AG04449 (cell line): ENCODE results near the gene REM1.

Source experiments
- CTCF ChIA-PET: fragments of 350-600 bp; formaldehyde crosslinking; extraction: SDS; loops from one replicate; lab custom pipeline; 2021; ENCODE audit warnings: antibody characterized with exemption; lab: Yijun Ruan, JAX
- POLR2A ChIA-PET: fragments of 400-600, 350-600 bp; formaldehyde crosslinking; extraction: SDS; loops from one replicate; lab custom pipeline; 2020; ENCODE audit warnings: antibody characterized with exemption, inconsistent platforms; lab: Yijun Ruan, JAX
- DNase-seq: peaks from one replicate; pipeline ENCODE4 v3.0.0-alpha.2; 2010; ENCODE audit warnings: low read depth, low spot score
- H3K4me3 ChIP-seq: 2 replicates; pipeline ENCODE4 v1.5.1; 2011; ENCODE audit warnings: low read depth, mild to moderate bottlenecking, control low read depth, low read length
- TF ChIP-seq, protein P1 (sequence below): IDR thresholded peaks from one replicate; pipeline ENCODE4 v1.5.1; 2011; ENCODE audit warnings: mild to moderate bottlenecking, moderate library complexity, low read length, control low read depth, inconsistent platforms; ENCODE audit not compliant: insufficient read depth; ENCODE audit errors: missing control alignments

The REM1 gene

DNA sequence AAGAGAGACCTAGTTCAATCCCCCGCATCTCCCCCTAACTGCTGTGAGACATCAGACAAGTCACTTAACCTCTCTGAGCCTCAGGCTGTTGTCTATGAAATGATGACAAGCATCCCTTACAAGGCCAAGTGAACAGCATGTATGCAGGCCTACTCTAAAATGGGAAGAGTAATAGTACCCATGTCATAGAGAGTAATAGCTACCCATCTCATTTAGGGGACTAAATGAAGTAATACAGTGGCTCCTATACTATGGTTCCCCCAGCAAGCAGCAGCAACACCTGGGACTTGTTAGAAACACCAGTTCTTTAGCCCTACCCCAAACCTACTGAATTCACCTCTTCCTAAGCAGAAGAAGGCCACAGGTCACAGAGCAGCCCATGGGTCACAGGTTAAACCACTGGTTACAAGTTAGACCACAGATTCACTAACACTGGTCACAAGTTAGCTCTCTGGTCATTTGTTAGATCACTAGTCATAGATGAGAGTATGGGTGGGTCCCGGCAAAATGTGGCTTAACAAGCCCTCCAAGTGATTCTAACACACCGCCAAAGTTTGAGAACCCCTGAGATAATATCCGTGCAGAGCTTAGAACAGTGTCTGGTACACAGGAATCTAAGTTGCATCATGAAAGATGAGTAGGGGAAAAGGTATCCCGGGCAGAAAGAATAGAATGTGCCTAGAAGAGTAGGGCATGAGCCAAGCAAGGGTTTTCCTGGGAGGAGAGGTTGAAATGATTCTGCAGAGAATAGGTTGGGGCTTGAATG, 1.6 kb upstream of the REM1 start:
- H3K4me3 ChIP-seq, result no peak overlapping the region
- TF ChIP-seq, protein P1, sequence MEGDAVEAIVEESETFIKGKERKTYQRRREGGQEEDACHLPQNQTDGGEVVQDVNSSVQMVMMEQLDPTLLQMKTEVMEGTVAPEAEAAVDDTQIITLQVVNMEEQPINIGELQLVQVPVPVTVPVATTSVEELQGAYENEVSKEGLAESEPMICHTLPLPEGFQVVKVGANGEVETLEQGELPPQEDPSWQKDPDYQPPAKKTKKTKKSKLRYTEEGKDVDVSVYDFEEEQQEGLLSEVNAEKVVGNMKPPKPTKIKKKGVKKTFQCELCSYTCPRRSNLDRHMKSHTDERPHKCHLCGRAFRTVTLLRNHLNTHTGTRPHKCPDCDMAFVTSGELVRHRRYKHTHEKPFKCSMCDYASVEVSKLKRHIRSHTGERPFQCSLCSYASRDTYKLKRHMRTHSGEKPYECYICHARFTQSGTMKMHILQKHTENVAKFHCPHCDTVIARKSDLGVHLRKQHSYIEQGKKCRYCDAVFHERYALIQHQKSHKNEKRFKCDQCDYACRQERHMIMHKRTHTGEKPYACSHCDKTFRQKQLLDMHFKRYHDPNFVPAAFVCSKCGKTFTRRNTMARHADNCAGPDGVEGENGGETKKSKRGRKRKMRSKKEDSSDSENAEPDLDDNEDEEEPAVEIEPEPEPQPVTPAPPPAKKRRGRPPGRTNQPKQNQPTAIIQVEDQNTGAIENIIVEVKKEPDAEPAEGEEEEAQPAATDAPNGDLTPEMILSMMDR, result no peak
- ChIA-PET POLR2A (no interaction called here), CTCF (interaction anchor here (1.0 to 7.9 kb wide), 4 partner anchors 13 to 30 kb away, joined by 3 to 41 read pairs (median 11); no protein-coding TSS in a partner anchor)
- DNase-seq, result no peak

DNA sequence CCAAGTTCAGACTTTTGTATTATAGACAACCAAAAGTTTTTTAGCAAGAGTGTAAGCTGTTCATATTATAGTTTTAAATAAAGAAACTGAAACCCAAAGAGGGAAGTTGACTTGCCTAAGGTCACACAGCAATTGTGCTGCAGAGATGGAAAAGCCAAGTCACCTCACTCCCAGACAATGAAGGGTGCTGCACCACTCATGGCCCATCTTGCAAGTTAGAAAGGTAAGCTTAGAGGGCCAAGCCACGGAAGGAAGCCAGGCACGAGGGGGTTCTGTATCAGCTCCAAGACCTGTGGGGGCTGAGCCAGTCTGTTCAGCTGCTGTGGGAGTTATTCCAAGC, 1.0 kb upstream of the REM1 start:
- no peak overlapping the region for H3K4me3 ChIP-seq
- DNase-seq, result no peak
- CTCF ChIA-PET, result interaction anchor here (1.1 to 7.9 kb wide), 3 partner anchors 14 to 30 kb away, joined by 3 to 41 read pairs (median 18); no protein-coding TSS in a partner anchor
- POLR2A ChIA-PET, result no interaction called here
- TF ChIP-seq, protein P1, result no peak

DNA sequence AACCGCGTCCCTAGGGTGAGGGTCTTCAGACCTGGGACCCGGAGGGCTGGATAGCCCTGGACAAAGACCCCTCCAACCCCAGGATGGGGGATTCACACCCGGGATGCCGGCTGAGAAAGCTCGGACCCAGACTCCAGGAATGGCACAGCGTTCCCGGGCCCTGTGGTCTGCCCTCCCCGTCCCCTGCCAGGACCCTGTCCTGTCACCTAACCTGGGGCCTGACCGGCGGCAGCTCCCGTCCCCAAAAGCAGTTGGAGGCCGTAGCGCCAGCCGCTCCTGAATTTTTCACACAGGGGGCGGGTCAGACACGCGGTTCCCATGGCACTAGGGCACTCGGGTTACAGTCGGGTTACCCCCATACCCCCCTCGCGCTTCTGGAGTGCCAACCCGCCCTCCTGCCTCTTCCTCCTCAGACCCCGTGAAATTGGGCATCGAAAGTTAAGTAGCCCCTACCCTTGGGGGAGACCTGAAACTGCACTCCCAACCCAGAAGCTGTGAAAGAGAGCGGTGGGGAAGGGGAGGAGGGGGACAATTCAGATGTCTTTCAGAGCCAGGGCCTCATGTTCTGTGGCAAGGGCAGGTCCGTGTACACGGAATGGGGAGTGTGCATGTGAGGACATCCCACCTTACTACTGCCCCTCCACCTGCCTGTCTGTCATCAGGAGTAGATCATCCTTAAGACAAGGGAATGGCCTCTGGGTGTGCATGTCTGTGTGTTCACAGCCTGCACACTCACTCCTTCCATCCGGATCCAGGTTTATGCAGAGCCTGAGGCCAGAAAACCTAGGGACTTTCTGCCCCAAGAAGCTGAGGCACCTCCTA, 595 bp downstream of the REM1 start:
- no peak overlapping the region for H3K4me3 ChIP-seq
- ChIA-PET POLR2A (no interaction called here), CTCF (interaction anchor here (0.9 to 7.9 kb wide), 2 partner anchors 15 to 28 kb away, joined by 3 to 41 read pairs; no protein-coding TSS in a partner anchor)
- TF ChIP-seq, protein P1, result no peak
- no peak for DNase-seq

DNA sequence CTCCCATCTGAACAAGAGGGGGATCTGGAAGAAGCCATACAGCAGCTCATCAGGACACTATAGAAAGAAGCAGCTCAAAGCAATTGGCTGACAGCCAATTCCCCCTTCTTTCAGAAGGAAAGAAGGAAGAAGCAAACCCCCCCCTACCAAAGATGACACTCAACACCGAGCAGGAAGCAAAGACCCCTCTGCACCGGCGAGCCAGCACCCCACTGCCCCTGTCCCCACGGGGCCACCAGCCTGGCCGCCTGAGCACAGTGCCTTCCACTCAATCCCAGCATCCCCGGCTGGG, 1.2 kb downstream of the REM1 start:
- no peak for DNase-seq
- H3K4me3 ChIP-seq, result no peak overlapping the region
- ChIA-PET CTCF (interaction anchor here (7.9 kb wide), 1 partner anchor 27 kb away, joined by 41 read pairs; no protein-coding TSS in a partner anchor), POLR2A (no interaction called here)
- TF ChIP-seq, protein P1, result no peak

DNA sequence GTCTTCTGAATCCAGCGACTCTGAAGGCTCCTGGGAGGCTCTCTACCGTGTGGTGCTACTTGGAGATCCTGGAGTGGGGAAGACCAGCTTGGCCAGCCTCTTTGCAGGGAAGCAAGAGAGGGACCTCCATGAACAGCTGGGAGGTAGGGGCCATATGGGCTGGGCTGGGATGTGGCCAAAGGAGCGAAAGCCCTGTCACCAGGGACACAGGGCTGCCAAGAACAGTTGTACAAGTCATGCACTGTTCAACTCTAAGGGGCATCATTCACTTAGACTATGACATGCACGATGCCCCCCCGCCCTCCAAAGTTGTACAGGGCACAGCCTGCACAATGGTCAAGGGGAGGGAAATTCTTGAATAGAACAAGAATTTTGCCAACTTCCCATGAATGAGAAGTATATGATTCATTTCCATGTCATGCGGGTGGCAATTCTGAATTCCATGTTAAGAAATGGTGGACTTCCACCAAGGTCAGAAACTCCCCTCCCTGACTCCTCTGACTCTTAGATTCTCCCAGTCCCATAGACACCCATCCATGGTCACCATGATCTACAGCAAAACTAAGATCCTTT, 1.6 kb downstream of the REM1 start:
- H3K4me3 ChIP-seq, result no peak overlapping the region
- CTCF ChIA-PET, result interaction anchor here (7.9 kb wide), 1 partner anchor 27 kb away, joined by 41 read pairs; no protein-coding TSS in a partner anchor
- TF ChIP-seq, protein P1, result no peak
- POLR2A ChIA-PET, result no interaction called here
- DNase-seq, result no peak
